Measurements from ENCODE around the gene CTRB2.
"Not testable (repeated sequence)": the region's sequence is repeated elsewhere in the genome, so short reads cannot be mapped to it uniquely, and the experiment has no call there.

The CTRB2 gene

GRCh38 chr16:75207831-75208230, 870 bp upstream of the CTRB2 start:
- DNase-seq (ENCODE audit: low read depth in 2 of 3, low spot score in 1 of 3), result no peak

GRCh38 chr16:75205961-75206748, 806 bp downstream of the CTRB2 start:
- not testable (repeated sequence) for DNase-seq (ENCODE audit: low read depth in 2 of 3, low spot score in 1 of 3)

GRCh38 chr16:75205438-75205837, 1.5 kb downstream of the CTRB2 start:
- DNase-seq (ENCODE audit: low read depth in 2 of 3, low spot score in 1 of 3), result not testable (repeated sequence)

- DNase-seq (ENCODE audit: low read depth in 2 of 3, low spot score in 1 of 3), result not testable (repeated sequence)
Observed at GRCh38 chr16:75204905-75205304, 2.1 kb downstream of the CTRB2 start.

GRCh38 chr16:75204410-75204758, 2.6 kb downstream of the CTRB2 start:
- no peak for DNase-seq (ENCODE audit: low read depth in 2 of 3, low spot score in 1 of 3)

GRCh38 chr16:75203667-75204409, 3.1 kb downstream of the CTRB2 start:
- DNase-seq (ENCODE audit: low read depth in 2 of 3, low spot score in 1 of 3), result no peak

GRCh38 chr16:75203096-75203495, 3.9 kb downstream of the CTRB2 start:
- DNase-seq (ENCODE audit: low read depth in 2 of 3, low spot score in 1 of 3), result no peak

- DNase-seq (ENCODE audit: low read depth in 2 of 3, low spot score in 1 of 3), result no peak
Observed at GRCh38 chr16:75202069-75202590, 4.8 kb downstream of the CTRB2 start.

- no peak for DNase-seq (ENCODE audit: low read depth in 2 of 3, low spot score in 1 of 3)
Observed at GRCh38 chr16:75198135-75198600, 8.8 kb downstream of the CTRB2 start.

- no peak for DNase-seq (ENCODE audit: low read depth in 2 of 3, low spot score in 1 of 3)
Observed at GRCh38 chr16:75197522-75198134, 9.3 kb downstream of the CTRB2 start.

GRCh38 chr16:75196836-75197235, 10.1 kb downstream of the CTRB2 start:
- DNase-seq (ENCODE audit: low read depth in 2 of 3, low spot score in 1 of 3), result no peak

- no peak for DNase-seq (ENCODE audit: low read depth in 2 of 3, low spot score in 1 of 3)
Observed at GRCh38 chr16:75195811-75196790, 10.9 kb downstream of the CTRB2 start.

GRCh38 chr16:75193730-75194444, 13.1 kb downstream of the CTRB2 start:
- DNase-seq (ENCODE audit: low read depth in 2 of 3, low spot score in 1 of 3), result no peak

GRCh38 chr16:75193265-75193650, 13.7 kb downstream of the CTRB2 start:
- DNase-seq (ENCODE audit: low read depth in 2 of 3, low spot score in 1 of 3), result no peak

- no peak for DNase-seq (ENCODE audit: low read depth in 2 of 3, low spot score in 1 of 3)
Observed at GRCh38 chr16:75192606-75193264, 14.2 kb downstream of the CTRB2 start.

- no peak for DNase-seq (ENCODE audit: low read depth in 2 of 3, low spot score in 1 of 3)
Observed at GRCh38 chr16:75189638-75190245, 17.2 kb downstream of the CTRB2 start.

GRCh38 chr16:75188832-75189477, 18.0 kb downstream of the CTRB2 start:
- no peak for DNase-seq (ENCODE audit: low read depth in 2 of 3, low spot score in 1 of 3)

- DNase-seq (ENCODE audit: low read depth in 2 of 3, low spot score in 1 of 3), result no peak
Observed at GRCh38 chr16:75181630-75182029, 25.3 kb downstream of the CTRB2 start.

GRCh38 chr16:75179208-75179607, 27.8 kb downstream of the CTRB2 start:
- no peak for DNase-seq (ENCODE audit: low read depth in 2 of 3, low spot score in 1 of 3)

Measured in stimulated activated CD4-positive, alpha-beta T cell treated with anti-CD3 and anti-CD28 coated beads, Interleukin-12 subunit alpha, Interleukin-12 subunit beta, amount 100 ng/mL, for 48 hours (primary cell).